ENCODE results near the gene PYGB.

GRCh38 chr20:25277051-25277801 is 29.3 kb downstream of the PYGB start:
- no peak for TF ChIP-seq POLR2AphosphoS5 (IDR thresholded peaks at IDR 0.05; ENCODE audit: low read depth, low read length)
- TF ChIP-seq POLR2A (IDR thresholded peaks at IDR 0.05; ENCODE audit: low read depth, low read length): no peak
- TF ChIP-seq SPI1 (IDR thresholded peaks at IDR 0.05; ENCODE audit: low read depth, low read length): no peak
- no peak for TF ChIP-seq TAF1 (IDR thresholded peaks at IDR 0.05; ENCODE audit: low read depth, low read length)
- TF ChIP-seq POU2F2 (IDR thresholded peaks at IDR 0.05; ENCODE audit: low read depth, low read length): no peak
